ENCODE data around the gene IL20RA. TPM values are rescaled to one million over a fixed set of nuclear protein-coding genes. Genes with fewer than 3 reads are reported as not detected.
"Not testable (repeated sequence)": the region's sequence is repeated elsewhere in the genome, so short reads cannot be mapped to it uniquely, and the experiment has no call there.

Gene IL20RA
- not detected for total RNA-seq

GRCh38 chr6:137044366-137045221 lies at the start of gene IL20RA:
Gene IL20RA, minus strand, starts transcription at chr6:137044965. Its CDS starts 237 bp downstream, at chr6:137044728.
- Mint-ChIP-seq H3K36me3 (no peaks in the 10 kb centered on the region), H3K9me3 (peaks cover 2% of the 10 kb centered on the region), H3K27me3 (peaks cover 88% of the 10 kb centered on the region), H3K4me1 (peaks cover 5% of the 10 kb centered on the region), H3K4me3 (peak within 1 kb of the TSS; percentile 76), H3K27ac (no peak within 1 kb of the TSS)
- ATAC-seq (ENCODE audit: low read depth) (peak; percentile 62), DNase-seq (peak; percentile 53)
- POLR2A ChIA-PET = no interaction called here

GRCh38 chr6:137093183-137094069 lies 48.7 kb upstream of the IL20RA start:
- no peaks in the 10 kb centered on the region for H3K36me3 Mint-ChIP-seq
- peaks cover 19% of the 10 kb centered on the region for H3K4me1 Mint-ChIP-seq
- DNase-seq (no peak), ATAC-seq (ENCODE audit: low read depth) (no peak)
- no peak overlapping the region for H3K4me3 Mint-ChIP-seq
- peaks cover 15% of the 10 kb centered on the region for H3K27me3 Mint-ChIP-seq
- H3K27ac Mint-ChIP-seq = no peak overlapping the region
- POLR2A ChIA-PET = no interaction called here
- H3K9me3 Mint-ChIP-seq = no peaks in the 10 kb centered on the region

- Mint-ChIP-seq H3K27ac (no peak overlapping the region), H3K36me3 (no peaks in the 10 kb centered on the region)
Measured at GRCh38 chr6:137092018-137092417, 47.3 kb upstream of the IL20RA start.

GRCh38 chr6:137089305-137089704 lies 44.5 kb upstream of the IL20RA start:
- Mint-ChIP-seq H3K4me3 (no peak overlapping the region), H3K9me3 (no peaks in the 10 kb centered on the region), H3K27ac (no peak overlapping the region), H3K36me3 (no peaks in the 10 kb centered on the region), H3K4me1 (peaks cover 2% of the 10 kb centered on the region), H3K27me3 (peaks cover 32% of the 10 kb centered on the region)
- POLR2A ChIA-PET = no interaction called here
- ATAC-seq (ENCODE audit: low read depth) = no peak
- DNase-seq = no peak

More at GRCh38 chr6:137092018-137092417, 47.3 kb upstream of the IL20RA start:
- H3K4me3 Mint-ChIP-seq = no peak overlapping the region
- DNase-seq (no peak), ATAC-seq (ENCODE audit: low read depth) (no peak)
- no peaks in the 10 kb centered on the region for H3K9me3 Mint-ChIP-seq
- POLR2A ChIA-PET = no interaction called here
- H3K4me1 Mint-ChIP-seq = peaks cover 19% of the 10 kb centered on the region
- peaks cover 11% of the 10 kb centered on the region for H3K27me3 Mint-ChIP-seq

- DNase-seq (no peak), ATAC-seq (ENCODE audit: low read depth) (no peak)
- Mint-ChIP-seq H3K4me3 (no peak overlapping the region), H3K27ac (no peak overlapping the region), H3K4me1 (no peaks in the 10 kb centered on the region), H3K27me3 (peaks cover 41% of the 10 kb centered on the region), H3K36me3 (no peaks in the 10 kb centered on the region), H3K9me3 (no peaks in the 10 kb centered on the region)
- POLR2A ChIA-PET = no interaction called here
Measured at GRCh38 chr6:137087902-137088301, 43.1 kb upstream of the IL20RA start.

GRCh38 chr6:137086031-137086430 lies 41.3 kb upstream of the IL20RA start:
- H3K4me3 Mint-ChIP-seq = no peak overlapping the region

GRCh38 chr6:137084865-137085617 lies 40.3 kb upstream of the IL20RA start:
- no peaks in the 10 kb centered on the region for H3K9me3 Mint-ChIP-seq
- POLR2A ChIA-PET = interaction anchor here (0.7 kb wide), 1 partner anchor 183 kb away, joined by 3 read pairs; no protein-coding TSS in a partner anchor
- ATAC-seq (ENCODE audit: low read depth) (no peak), DNase-seq (no peak)
- H3K27ac Mint-ChIP-seq = no peak overlapping the region
- no peaks in the 10 kb centered on the region for H3K4me1 Mint-ChIP-seq
- H3K4me3 Mint-ChIP-seq = no peak overlapping the region
- H3K27me3 Mint-ChIP-seq = peaks cover 47% of the 10 kb centered on the region
- H3K36me3 Mint-ChIP-seq = no peaks in the 10 kb centered on the region

More at GRCh38 chr6:137086031-137086430, 41.3 kb upstream of the IL20RA start:
- Mint-ChIP-seq H3K9me3 (no peaks in the 10 kb centered on the region), H3K36me3 (no peaks in the 10 kb centered on the region), H3K27me3 (peaks cover 42% of the 10 kb centered on the region), H3K27ac (no peak overlapping the region), H3K4me1 (no peaks in the 10 kb centered on the region)
- DNase-seq = no peak
- POLR2A ChIA-PET = no interaction called here
- ATAC-seq (ENCODE audit: low read depth) = no peak

GRCh38 chr6:137084090-137084489 lies 39.3 kb upstream of the IL20RA start:
- Mint-ChIP-seq H3K27ac (no peak overlapping the region), H3K27me3 (peaks cover 47% of the 10 kb centered on the region), H3K36me3 (no peaks in the 10 kb centered on the region), H3K4me3 (no peak overlapping the region), H3K4me1 (no peaks in the 10 kb centered on the region), H3K9me3 (no peaks in the 10 kb centered on the region)
- ATAC-seq (ENCODE audit: low read depth) (no peak), DNase-seq (no peak)
- POLR2A ChIA-PET = no interaction called here

GRCh38 chr6:137081997-137082396 lies 37.2 kb upstream of the IL20RA start:
- Mint-ChIP-seq H3K4me3 (no peak overlapping the region), H3K36me3 (no peaks in the 10 kb centered on the region), H3K9me3 (no peaks in the 10 kb centered on the region), H3K4me1 (no peaks in the 10 kb centered on the region), H3K27me3 (peaks cover 50% of the 10 kb centered on the region), H3K27ac (no peak overlapping the region)
- POLR2A ChIA-PET = no interaction called here
- ATAC-seq (ENCODE audit: low read depth) (no peak), DNase-seq (no peak)

GRCh38 chr6:137080711-137081110 lies 35.9 kb upstream of the IL20RA start:
- peaks cover 41% of the 10 kb centered on the region for H3K27me3 Mint-ChIP-seq
- no peaks in the 10 kb centered on the region for H3K36me3 Mint-ChIP-seq
- DNase-seq (no peak), ATAC-seq (ENCODE audit: low read depth) (no peak)
- H3K4me1 Mint-ChIP-seq = no peaks in the 10 kb centered on the region
- POLR2A ChIA-PET = no interaction called here
- H3K9me3 Mint-ChIP-seq = no peaks in the 10 kb centered on the region
- H3K27ac Mint-ChIP-seq = no peak overlapping the region
- no peak overlapping the region for H3K4me3 Mint-ChIP-seq

GRCh38 chr6:137076277-137077068 lies 31.7 kb upstream of the IL20RA start:
- ATAC-seq (ENCODE audit: low read depth) = peak; percentile 87
- peaks cover 43% of the 10 kb centered on the region for H3K27me3 Mint-ChIP-seq
- H3K9me3 Mint-ChIP-seq = no peaks in the 10 kb centered on the region
- H3K27ac Mint-ChIP-seq = no peak overlapping the region
- DNase-seq = peak; percentile 37
- no peaks in the 10 kb centered on the region for H3K36me3 Mint-ChIP-seq
- POLR2A ChIA-PET = no interaction called here
- H3K4me3 Mint-ChIP-seq = no peak overlapping the region
- H3K4me1 Mint-ChIP-seq = no peaks in the 10 kb centered on the region

- H3K36me3 Mint-ChIP-seq; DNase-seq; H3K4me1 Mint-ChIP-seq; H3K4me3 Mint-ChIP-seq; ATAC-seq (ENCODE audit: low read depth); POLR2A ChIA-PET; H3K9me3 Mint-ChIP-seq; H3K27ac Mint-ChIP-seq: not testable (repeated sequence)
- peaks cover 44% of the 10 kb centered on the region for H3K27me3 Mint-ChIP-seq
Measured at GRCh38 chr6:137075790-137076189, 31.0 kb upstream of the IL20RA start.
